Kidney capillary endothelial cell (primary cell): Measurements from ENCODE around the gene ACAD10.

Experiments used
- DNase-seq: peaks from one replicate; pipeline ENCODE4 v3.0.0-alpha.2; 2018; ENCODE audit warnings: low spot score

ACAD10 gene

GRCh38 chr12:111776836-111777344 is 91.0 kb downstream of the ACAD10 start:
- DNase-seq = no peak

GRCh38 chr12:111777345-111778045 is 91.6 kb downstream of the ACAD10 start:
- no peak for DNase-seq

GRCh38 chr12:111780166-111780565 is 94.3 kb downstream of the ACAD10 start:
- DNase-seq = no peak

GRCh38 chr12:111780615-111781014 is 94.8 kb downstream of the ACAD10 start:
- DNase-seq = no peak

- no peak for DNase-seq
Observed at GRCh38 chr12:111781085-111781658, 95.3 kb downstream of the ACAD10 start.

GRCh38 chr12:111783046-111783445 is 97.2 kb downstream of the ACAD10 start:
- no peak for DNase-seq

- DNase-seq = no peak
Observed at GRCh38 chr12:111784953-111785352, 99.1 kb downstream of the ACAD10 start.

GRCh38 chr12:111785651-111786050 is 99.8 kb downstream of the ACAD10 start:
- no peak for DNase-seq

GRCh38 chr12:111788178-111788654 is 102.4 kb downstream of the ACAD10 start:
- DNase-seq = no peak

- DNase-seq = no peak
Observed at GRCh38 chr12:111789779-111790178, 103.9 kb downstream of the ACAD10 start.

- DNase-seq = no peak
Observed at GRCh38 chr12:111791507-111791906, 105.7 kb downstream of the ACAD10 start.

GRCh38 chr12:111792155-111792855 is 106.5 kb downstream of the ACAD10 start:
- DNase-seq = no peak

- DNase-seq = no peak
Observed at GRCh38 chr12:111792856-111793235, 107.0 kb downstream of the ACAD10 start.

GRCh38 chr12:111798182-111798581 is 112.3 kb downstream of the ACAD10 start:
- no peak for DNase-seq

GRCh38 chr12:111799758-111800157 is 113.9 kb downstream of the ACAD10 start:
- no peak for DNase-seq

GRCh38 chr12:111803038-111803626 is 117.3 kb downstream of the ACAD10 start:
- no peak for DNase-seq

GRCh38 chr12:111803851-111804250 is 118.0 kb downstream of the ACAD10 start:
- no peak for DNase-seq

GRCh38 chr12:111806304-111806703 is 120.5 kb downstream of the ACAD10 start:
- DNase-seq = no peak
